Activated effector memory CD4-positive, alpha-beta T cell treated with anti-CD3 and anti-CD28 coated beads, Interleukin-2, amount 50 U/mL, for 16 hours (primary cell): Measurements from ENCODE around the gene MADD.
A peak's percentile ranks its signal among the peaks of the same experiment; 100 is the strongest.

Experiments
- DNase-seq: peaks from one replicate; pipeline ENCODE4 v3.0.0-alpha.2; 2020

The MADD gene

GRCh38 chr11:47360341-47360740 lies 90.4 kb downstream of the MADD start:
- no peak for DNase-seq

DNA sequence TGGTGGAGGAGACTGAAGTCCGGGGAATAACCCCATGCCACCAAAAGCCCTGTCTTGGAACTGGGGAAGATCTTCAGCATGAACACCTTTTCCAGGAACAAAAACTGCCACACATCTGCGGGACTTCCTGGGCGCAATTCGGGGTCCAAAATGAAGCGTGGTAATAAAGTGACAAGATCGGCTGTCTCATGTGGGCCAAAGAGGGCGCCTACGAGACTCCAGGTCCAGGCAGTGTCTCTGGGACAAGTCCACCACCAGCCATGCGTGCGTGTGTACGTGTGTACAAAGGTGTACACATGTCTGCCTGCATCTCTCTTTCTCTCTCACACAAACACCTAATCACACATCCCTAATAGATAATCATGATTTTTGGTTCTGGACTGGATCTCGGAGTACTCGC lies 91.5 kb downstream of the MADD start:
- no peak for DNase-seq

GRCh38 chr11:47366020-47366490 lies 96.1 kb downstream of the MADD start:
- no peak for DNase-seq

DNA sequence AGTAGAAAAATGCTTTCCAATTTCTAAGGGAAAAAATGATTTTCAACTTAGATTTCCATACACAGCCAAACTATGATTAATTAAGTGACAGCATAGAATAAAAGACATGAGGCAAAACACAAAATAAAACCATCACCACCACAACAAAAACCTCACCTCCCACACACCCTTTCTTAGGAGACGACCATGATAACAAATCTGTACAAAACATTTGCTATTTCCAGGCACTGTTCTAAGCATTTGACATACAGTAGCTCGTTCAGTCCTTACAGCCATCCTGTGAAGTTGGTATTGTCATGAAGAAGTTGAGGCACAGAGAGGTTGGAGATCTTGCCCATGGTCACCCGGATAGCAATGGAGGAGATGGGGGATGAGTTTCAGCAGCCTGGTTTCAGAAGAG lies 99.7 kb downstream of the MADD start:
- DNase-seq = no peak

DNA sequence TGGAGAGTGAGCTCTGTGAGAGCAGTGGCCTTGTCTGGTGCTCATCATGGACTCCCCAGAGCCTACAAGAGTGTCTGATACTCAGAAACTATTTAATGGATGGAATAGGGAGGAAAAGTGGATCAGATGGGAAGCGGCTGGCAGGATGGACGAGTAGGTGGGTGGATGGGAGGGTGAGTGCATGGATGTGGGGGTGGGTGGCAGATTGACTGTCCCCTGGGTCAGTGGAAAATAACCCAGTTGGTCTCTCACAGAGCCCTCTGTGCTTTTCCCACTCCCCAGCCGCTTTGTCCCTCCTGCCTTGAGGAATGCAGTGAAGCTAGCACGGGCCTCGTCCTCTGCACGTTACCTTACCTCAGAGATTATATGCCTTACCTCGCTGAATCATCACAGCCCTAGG lies 102.5 kb downstream of the MADD start:
- no peak for DNase-seq

DNA sequence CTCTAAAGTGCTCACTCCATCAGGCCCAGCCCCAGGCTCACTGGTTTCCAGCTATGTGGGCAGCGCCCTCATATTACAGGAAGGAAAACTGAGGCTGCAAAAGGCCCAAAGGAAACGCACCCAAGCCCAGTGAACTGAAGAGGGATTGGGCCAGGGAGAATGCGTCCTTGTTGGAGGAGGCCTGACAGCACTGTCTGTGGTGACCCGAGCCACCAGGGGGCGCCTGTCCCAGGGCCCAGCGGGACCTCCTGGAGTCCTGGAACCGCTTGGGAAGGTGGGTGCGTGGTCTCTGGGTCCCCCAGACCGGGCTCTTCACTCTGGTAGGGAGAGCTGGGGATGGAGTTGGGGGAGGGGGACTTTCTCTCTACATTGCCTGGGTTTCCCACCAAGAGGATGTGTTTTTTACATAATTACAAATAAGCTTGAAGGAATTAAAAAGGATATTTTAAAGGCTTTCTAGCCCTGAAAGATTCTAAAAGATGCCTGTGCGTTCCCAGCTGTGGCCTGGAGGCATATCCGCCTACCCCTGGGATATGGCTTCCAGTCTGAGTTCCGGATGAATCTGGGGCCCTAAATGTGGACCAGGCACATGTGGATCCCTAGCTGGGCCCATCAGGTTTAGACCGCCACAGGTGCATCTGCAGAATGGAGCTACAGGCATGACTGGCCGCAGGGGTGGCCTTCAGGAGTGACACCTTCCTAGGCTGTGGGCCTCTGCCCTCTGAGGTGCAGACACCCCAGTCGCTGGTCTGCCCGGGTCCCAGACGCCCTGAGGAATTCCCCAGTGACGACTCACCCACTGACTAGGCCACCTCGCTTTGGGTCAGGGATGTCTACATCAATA lies 104.2 kb downstream of the MADD start:
- DNase-seq = peak; percentile 95

GRCh38 chr11:47374720-47375019 lies 104.7 kb downstream of the MADD start:
- DNase-seq = no peak

DNA sequence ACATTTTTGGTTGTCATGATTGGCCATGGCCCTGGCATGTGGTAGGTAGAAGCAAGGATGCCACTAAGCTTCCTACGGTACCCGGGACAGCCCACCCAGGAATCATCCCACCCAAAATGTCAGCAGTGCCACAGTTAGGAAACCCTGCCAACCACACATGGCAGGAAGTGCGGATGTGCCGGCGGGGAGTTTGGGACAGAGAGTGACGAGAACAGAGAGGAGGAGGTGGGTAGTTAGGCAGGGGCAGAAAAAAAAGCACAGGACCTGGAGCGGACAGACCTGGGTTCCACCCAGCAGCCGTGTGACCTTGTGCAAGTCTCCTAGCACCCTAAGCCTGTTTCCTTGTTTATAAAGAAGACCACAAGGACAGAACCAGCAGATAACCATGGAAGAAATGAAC lies 105.1 kb downstream of the MADD start:
- DNase-seq = no peak

GRCh38 chr11:47375546-47376085 lies 105.7 kb downstream of the MADD start:
- no peak for DNase-seq

- no peak for DNase-seq
Measured at GRCh38 chr11:47376107-47376524, 106.2 kb downstream of the MADD start.

DNA sequence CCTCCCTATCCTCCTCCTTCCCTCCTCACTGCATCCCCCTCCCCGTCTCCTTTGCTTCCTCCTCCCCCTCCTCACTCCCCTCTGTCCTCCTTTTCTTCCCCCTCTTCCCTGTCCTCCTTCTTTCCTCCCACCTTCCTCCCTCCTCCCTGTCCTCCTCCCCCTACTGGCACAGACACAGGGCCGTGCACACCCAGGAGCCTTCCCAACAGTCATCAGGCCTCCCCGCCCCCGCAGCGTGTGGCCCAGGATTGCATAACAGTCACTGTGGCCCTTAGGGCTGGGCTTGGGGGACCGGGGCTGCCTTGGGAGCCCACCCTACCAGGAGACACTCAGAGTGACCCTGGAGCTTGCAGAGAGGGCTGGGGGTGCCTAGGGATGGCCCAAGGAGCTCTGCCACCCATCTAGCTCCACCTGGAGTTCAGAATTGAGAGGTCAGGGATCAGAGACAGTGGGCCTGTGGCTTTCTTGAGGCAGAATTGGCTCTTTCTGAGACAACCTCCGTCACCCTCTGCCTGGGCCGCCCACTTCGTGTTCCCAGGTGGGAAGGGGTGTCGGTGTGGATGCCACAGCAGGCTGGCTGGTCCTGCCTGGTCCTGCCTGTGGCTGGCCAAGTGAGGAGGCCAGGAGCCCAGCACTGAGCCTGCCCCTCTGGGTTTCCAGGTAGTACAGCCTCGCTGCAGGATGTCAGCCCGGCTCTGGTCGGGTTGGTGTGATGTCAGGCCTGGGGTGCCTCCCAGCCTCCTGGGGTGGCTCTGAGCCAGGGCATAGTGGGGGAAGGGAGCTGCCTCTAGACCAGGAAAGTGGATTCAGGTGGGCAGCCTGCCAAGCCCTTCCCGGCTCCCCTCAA lies 106.8 kb downstream of the MADD start:
- no peak for DNase-seq

GRCh38 chr11:47377571-47378009 lies 107.7 kb downstream of the MADD start:
- no peak for DNase-seq

DNA sequence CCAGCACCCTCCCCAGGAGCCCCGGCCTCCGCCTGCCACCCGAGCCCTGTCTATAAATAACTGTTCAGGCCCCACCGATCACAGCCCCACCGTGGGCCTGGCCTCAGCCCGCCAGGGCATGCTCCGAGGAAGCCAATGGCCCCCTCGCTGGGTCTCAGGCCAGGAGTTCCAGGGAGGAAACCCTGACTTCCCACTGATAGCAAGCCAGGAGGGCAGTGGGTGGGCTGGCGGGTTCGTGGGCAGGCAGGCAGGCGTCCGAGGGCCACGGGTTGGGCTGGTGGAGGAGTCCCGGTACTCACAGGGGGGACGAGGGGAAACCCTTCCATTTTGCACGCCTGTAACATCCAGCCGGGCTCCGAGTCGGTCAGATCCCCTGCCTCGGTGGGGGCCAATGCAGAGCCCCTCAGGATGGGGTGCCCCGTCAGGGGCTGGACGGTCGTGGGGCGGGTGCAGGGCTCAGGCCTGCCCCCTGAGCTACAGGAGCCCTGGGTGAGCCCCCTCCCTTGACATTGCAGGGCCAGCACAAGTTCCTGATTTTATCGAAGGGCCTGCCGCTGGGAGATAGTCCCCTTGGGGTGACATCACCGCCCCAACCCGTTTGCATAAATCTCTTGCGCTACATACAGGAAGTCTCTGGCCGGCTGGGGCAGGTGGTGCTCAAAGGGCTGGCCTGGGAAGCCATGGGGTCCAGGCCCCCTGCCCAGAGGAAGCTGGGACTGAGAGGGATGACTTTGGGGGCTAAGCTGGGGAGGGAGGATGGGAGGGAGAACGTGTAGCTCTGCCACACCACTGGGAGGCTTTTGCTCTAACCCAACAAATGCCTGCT lies 108.3 kb downstream of the MADD start, which contains the start of gene SPI1:
Gene SPI1, minus strand, starts transcription at position 538 of the 826 bp plus-strand sequence. Its CDS starts 194 bp downstream, at position 344.
- no peak for DNase-seq

GRCh38 chr11:47378836-47379170 lies 108.9 kb downstream of the MADD start:
- DNase-seq = no peak

DNA sequence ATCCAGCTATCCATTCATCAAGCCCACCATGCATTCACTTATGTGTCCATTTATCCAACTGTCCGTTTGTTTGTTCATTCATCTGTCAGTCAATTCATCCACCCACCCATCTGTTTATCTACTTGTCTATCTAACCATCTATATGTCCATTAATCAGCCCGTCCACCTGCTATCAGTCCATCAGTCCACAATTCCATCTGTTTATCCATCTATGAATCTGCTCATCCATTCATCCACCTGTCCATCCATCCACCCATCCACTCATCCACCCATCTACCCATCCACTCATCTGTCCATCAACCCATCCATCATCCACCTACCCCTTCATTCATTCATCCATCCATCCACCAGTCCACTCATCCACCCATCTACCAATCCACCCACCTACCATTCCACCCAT lies 109.4 kb downstream of the MADD start:
- no peak for DNase-seq
